ENCODE results near the gene ZNF514. TPM values are rescaled to one million over a fixed set of nuclear protein-coding genes. Genes with fewer than 3 reads are reported as not detected.

Gene ZNF514
- polyA plus RNA-seq, 1 donor (not counting 4 experiments of a cell fraction or from before 2014, with no cell fraction given): 7.9 TPM

- Histone ChIP-seq H3K27ac (ENCODE audit: control insufficient read depth, insufficient read depth, low read length) (no peak overlapping the region), H3K79me2 (ENCODE audit: control insufficient read depth, insufficient read depth, low read length) (no peaks in the 10 kb centered on the region), H3K4me3 (ENCODE audit: control insufficient read depth in 2 of 3, extremely low read depth in 1 of 3, insufficient read depth in 2 of 3, low read depth in 1 of 3, low read length in 3 of 3) (no peak overlapping the region), H3K9me1 (ENCODE audit: control insufficient read depth, extremely low read depth, insufficient read depth, low read length) (no peaks in the 10 kb centered on the region), H3K36me3 (ENCODE audit: control insufficient read depth in 2 of 2, extremely low read depth in 1 of 2, insufficient read depth in 2 of 2, low read length in 2 of 2) (peaks cover 13 to 22% of the 10 kb centered on the region in 2 experiments), H2AFZ (ENCODE audit: control insufficient read depth, low read length) (no peak overlapping the region), H3K4me1 (ENCODE audit: control insufficient read depth, extremely low read depth, insufficient read depth, low read length) (no peaks in the 10 kb centered on the region), H3K9me3 (ENCODE audit: control insufficient read depth, low read depth, low read length) (no peaks in the 10 kb centered on the region), H3K27me3 (ENCODE audit: control insufficient read depth, extremely low read depth, insufficient read depth, low read length) (no peaks in the 10 kb centered on the region), H3K4me2 (ENCODE audit: control insufficient read depth, extremely low read depth, insufficient read depth, low read depth, low read length) (no peak overlapping the region), H4K20me1 (ENCODE audit: control insufficient read depth, extremely low read depth, insufficient read depth, low read length) (no peaks in the 10 kb centered on the region), H3K9ac (ENCODE audit: control insufficient read depth, extremely low read depth, insufficient read depth, low read length) (no peak overlapping the region)
- DNase-seq (ENCODE audit: low read depth, low spot score) (no peak), FAIRE-seq (no peak)
- no peak for TF ChIP-seq EZH2 (IDR thresholded peaks at IDR 0.05; ENCODE audit: low read length)
- no peak for TF ChIP-seq CTCF (optimal IDR thresholded peaks at IDR 0.05 in 1 of 3, IDR thresholded peaks at IDR 0.05 in 1 of 3, conservative IDR thresholded peaks at IDR 0.05 in 1 of 3; ENCODE audit: extremely low read depth in 1 of 3, insufficient read depth in 2 of 3, low read length in 3 of 3)
- dilution Hi-C loops (cut with MboI; ENCODE audit: extremely low pct_ligation_motif_present, low sequenced_read_pairs): no loop called here
Measured at GRCh38 chr2:95106081-95106480, 53.6 kb downstream of the ZNF514 start.

- FAIRE-seq (no peak), DNase-seq (ENCODE audit: low read depth, low spot score) (no peak)
- no peak overlapping the region for H2AFZ ChIP-seq (ENCODE audit: control insufficient read depth, low read length)
- H3K9me3 ChIP-seq (ENCODE audit: control insufficient read depth, low read depth, low read length): no peaks in the 10 kb centered on the region
- no peak overlapping the region for H3K27ac ChIP-seq (ENCODE audit: control insufficient read depth, insufficient read depth, low read length)
- no peaks in the 10 kb centered on the region for H4K20me1 ChIP-seq (ENCODE audit: control insufficient read depth, extremely low read depth, insufficient read depth, low read length)
- H3K9me1 ChIP-seq (ENCODE audit: control insufficient read depth, extremely low read depth, insufficient read depth, low read length): no peaks in the 10 kb centered on the region
- no peak overlapping the region for H3K4me2 ChIP-seq (ENCODE audit: control insufficient read depth, extremely low read depth, insufficient read depth, low read depth, low read length)
- no peaks in the 10 kb centered on the region for H3K4me1 ChIP-seq (ENCODE audit: control insufficient read depth, extremely low read depth, insufficient read depth, low read length)
- no peaks in the 10 kb centered on the region for H3K79me2 ChIP-seq (ENCODE audit: control insufficient read depth, insufficient read depth, low read length)
- no peaks in the 10 kb centered on the region for H3K27me3 ChIP-seq (ENCODE audit: control insufficient read depth, extremely low read depth, insufficient read depth, low read length)
- no peak overlapping the region for H3K4me3 ChIP-seq (ENCODE audit: control insufficient read depth in 2 of 3, extremely low read depth in 1 of 3, insufficient read depth in 2 of 3, low read depth in 1 of 3, low read length in 3 of 3)
- dilution Hi-C loops (cut with MboI; ENCODE audit: extremely low pct_ligation_motif_present, low sequenced_read_pairs): no loop called here
- H3K9ac ChIP-seq (ENCODE audit: control insufficient read depth, extremely low read depth, insufficient read depth, low read length): no peak overlapping the region
- TF ChIP-seq EZH2 (IDR thresholded peaks at IDR 0.05; ENCODE audit: low read length): no peak
- no peak for TF ChIP-seq CTCF (optimal IDR thresholded peaks at IDR 0.05 in 1 of 3, IDR thresholded peaks at IDR 0.05 in 1 of 3, conservative IDR thresholded peaks at IDR 0.05 in 1 of 3; ENCODE audit: extremely low read depth in 1 of 3, insufficient read depth in 2 of 3, low read length in 3 of 3)
- H3K36me3 ChIP-seq (ENCODE audit: control insufficient read depth in 2 of 2, extremely low read depth in 1 of 2, insufficient read depth in 2 of 2, low read length in 2 of 2): peaks cover 17 to 19% of the 10 kb centered on the region in 2 experiments
Measured at GRCh38 chr2:95104606-95105005, 55.0 kb downstream of the ZNF514 start.

Measured in keratinocyte (primary cell).